Measurements from ENCODE around the gene LONP1.

The LONP1 gene

GRCh38 chr19:5679289-5680083 is 40.5 kb downstream of the LONP1 start:
- FAIRE-seq (no peak), DNase-seq (ENCODE audit: insufficient read length) (no peak)
- TF ChIP-seq POLR2A (IDR thresholded peaks at IDR 0.05; ENCODE audit: low read depth, low read length), result no peak
- 0 out of 2 replicates have a peak, but pooled peaks have one; percentile 20 for TF ChIP-seq POLR2AphosphoS5 (IDR thresholded peaks at IDR 0.05; ENCODE audit: low read depth, low read length)
- TF ChIP-seq TAF1 (IDR thresholded peaks at IDR 0.05; ENCODE audit: borderline replicate concordance, low read depth, low read length), result no peak

- DNase-seq (ENCODE audit: insufficient read length) (no peak), FAIRE-seq (no peak)
- TF ChIP-seq POLR2A (IDR thresholded peaks at IDR 0.05; ENCODE audit: low read depth, low read length) (no peak), TAF1 (IDR thresholded peaks at IDR 0.05; ENCODE audit: borderline replicate concordance, low read depth, low read length) (no peak), POLR2AphosphoS5 (IDR thresholded peaks at IDR 0.05; ENCODE audit: low read depth, low read length) (no peak)
These were observed 41.8 kb downstream of the LONP1 start for GRCh38 chr19:5678071-5678718.

- no peak for DNase-seq (ENCODE audit: insufficient read length)
- no peak for TF ChIP-seq TAF1 (IDR thresholded peaks at IDR 0.05; ENCODE audit: borderline replicate concordance, low read depth, low read length)
- TF ChIP-seq POLR2AphosphoS5 (IDR thresholded peaks at IDR 0.05; ENCODE audit: low read depth, low read length), result no peak
- no peak for TF ChIP-seq POLR2A (IDR thresholded peaks at IDR 0.05; ENCODE audit: low read depth, low read length)
- FAIRE-seq, result no peak
These were observed 42.4 kb downstream of the LONP1 start for GRCh38 chr19:5677580-5677979.

- TF ChIP-seq TAF1 (IDR thresholded peaks at IDR 0.05; ENCODE audit: borderline replicate concordance, low read depth, low read length) (no peak), POLR2A (IDR thresholded peaks at IDR 0.05; ENCODE audit: low read depth, low read length) (no peak), POLR2AphosphoS5 (IDR thresholded peaks at IDR 0.05; ENCODE audit: low read depth, low read length) (no peak)
- no peak for FAIRE-seq
- DNase-seq (ENCODE audit: insufficient read length), result no peak
These were observed 42.8 kb downstream of the LONP1 start for GRCh38 chr19:5677136-5677535.

GRCh38 chr19:5676772-5677105 is 43.2 kb downstream of the LONP1 start:
- FAIRE-seq, result no peak
- TF ChIP-seq POLR2AphosphoS5 (IDR thresholded peaks at IDR 0.05; ENCODE audit: low read depth, low read length) (no peak), POLR2A (IDR thresholded peaks at IDR 0.05; ENCODE audit: low read depth, low read length) (no peak), TAF1 (IDR thresholded peaks at IDR 0.05; ENCODE audit: borderline replicate concordance, low read depth, low read length) (no peak)
- no peak for DNase-seq (ENCODE audit: insufficient read length)

GRCh38 chr19:5676105-5676771 is 43.7 kb downstream of the LONP1 start:
- DNase-seq (ENCODE audit: insufficient read length) (no peak), FAIRE-seq (no peak)

GRCh38 chr19:5674714-5675113 is 45.2 kb downstream of the LONP1 start:
- TF ChIP-seq POLR2AphosphoS5 (IDR thresholded peaks at IDR 0.05; ENCODE audit: low read depth, low read length) (no peak), POLR2A (IDR thresholded peaks at IDR 0.05; ENCODE audit: low read depth, low read length) (no peak), TAF1 (IDR thresholded peaks at IDR 0.05; ENCODE audit: borderline replicate concordance, low read depth, low read length) (no peak)
- DNase-seq (ENCODE audit: insufficient read length), result no peak

More at GRCh38 chr19:5676105-5676771, 43.7 kb downstream of the LONP1 start:
- no peak; the same call in 1 of the 2 replicates for TF ChIP-seq POLR2A (IDR thresholded peaks at IDR 0.05; ENCODE audit: low read depth, low read length)
- TF ChIP-seq POLR2AphosphoS5 (IDR thresholded peaks at IDR 0.05; ENCODE audit: low read depth, low read length), result no peak
- TF ChIP-seq TAF1 (IDR thresholded peaks at IDR 0.05; ENCODE audit: borderline replicate concordance, low read depth, low read length), result no peak

GRCh38 chr19:5673752-5674151 is 46.2 kb downstream of the LONP1 start:
- TF ChIP-seq TAF1 (IDR thresholded peaks at IDR 0.05; ENCODE audit: borderline replicate concordance, low read depth, low read length) (no peak), POLR2A (IDR thresholded peaks at IDR 0.05; ENCODE audit: low read depth, low read length) (no peak), POLR2AphosphoS5 (IDR thresholded peaks at IDR 0.05; ENCODE audit: low read depth, low read length) (no peak)
- peak; percentile 78 for FAIRE-seq
- DNase-seq (ENCODE audit: insufficient read length), result no peak

More at GRCh38 chr19:5674714-5675113, 45.2 kb downstream of the LONP1 start:
- FAIRE-seq, result no peak

GRCh38 chr19:5672708-5673459 is 47.1 kb downstream of the LONP1 start:
- 0 out of 2 replicates have a peak, but pooled peaks have one; percentile 20 for TF ChIP-seq POLR2A (IDR thresholded peaks at IDR 0.05; ENCODE audit: low read depth, low read length)
- no peak for TF ChIP-seq TAF1 (IDR thresholded peaks at IDR 0.05; ENCODE audit: borderline replicate concordance, low read depth, low read length)
- no peak for TF ChIP-seq POLR2AphosphoS5 (IDR thresholded peaks at IDR 0.05; ENCODE audit: low read depth, low read length)
- DNase-seq (ENCODE audit: insufficient read length) (no peak), FAIRE-seq (no peak)

- TF ChIP-seq POLR2AphosphoS5 (IDR thresholded peaks at IDR 0.05; ENCODE audit: low read depth, low read length), result no peak
- no peak for TF ChIP-seq TAF1 (IDR thresholded peaks at IDR 0.05; ENCODE audit: borderline replicate concordance, low read depth, low read length)
- no peak for TF ChIP-seq POLR2A (IDR thresholded peaks at IDR 0.05; ENCODE audit: low read depth, low read length)
- DNase-seq (ENCODE audit: insufficient read length) (no peak), FAIRE-seq (no peak)
These were observed 48.3 kb downstream of the LONP1 start for GRCh38 chr19:5671600-5671999.

- TF ChIP-seq TAF1 (IDR thresholded peaks at IDR 0.05; ENCODE audit: borderline replicate concordance, low read depth, low read length), result no peak
- no peak; the same call in 1 of the 2 replicates for TF ChIP-seq POLR2AphosphoS5 (IDR thresholded peaks at IDR 0.05; ENCODE audit: low read depth, low read length)
- peak; percentile 32; the same call in 1 of the 2 replicates for TF ChIP-seq POLR2A (IDR thresholded peaks at IDR 0.05; ENCODE audit: low read depth, low read length)
- no peak for FAIRE-seq
- no peak for DNase-seq (ENCODE audit: insufficient read length)
These were observed 50.7 kb downstream of the LONP1 start for GRCh38 chr19:5669212-5669611.

Data from GM12892 (cell line).